Activated CD4-positive, alpha-beta memory T cell treated with anti-CD3 and anti-CD28 coated beads for 36 hours (primary cell): ENCODE results near the gene C16orf90. TPM values are rescaled to one million over a fixed set of nuclear protein-coding genes. Genes with fewer than 3 reads are reported as not detected.

Experiments used
- CTCF ChIA-PET: fragments of 350-600 bp; sonication (Branson Sonifier 250); formaldehyde crosslinking; loops from one replicate; lab custom pipeline; 2021; ENCODE audit warnings: antibody characterized with exemption, inconsistent platforms; lab: Charles Lee
- POLR2A ChIA-PET: fragments of 350-600 bp; sonication (Branson Sonifier 250); formaldehyde crosslinking; loops from one replicate; lab custom pipeline; 2021; ENCODE audit warnings: antibody characterized with exemption; lab: Charles Lee
- DNase-seq: peaks from one replicate; pipeline ENCODE4 v3.0.0-alpha.2; 2020
- H3K27ac Mint-ChIP-seq: one replicate; pipeline ENCODE4 v1.8.0; 2021; ENCODE audit warnings: mixed read lengths
- H3K27me3 Mint-ChIP-seq: one replicate; pipeline ENCODE4 v1.8.0; 2021; ENCODE audit warnings: mixed read lengths
- H3K36me3 Mint-ChIP-seq: one replicate; pipeline ENCODE4 v1.8.0; 2021; ENCODE audit warnings: mixed read lengths
- H3K4me1 Mint-ChIP-seq: one replicate; pipeline ENCODE4 v1.8.0; 2021; ENCODE audit warnings: low read depth, mixed read lengths
- H3K4me3 Mint-ChIP-seq: one replicate; pipeline ENCODE4 v1.8.0; 2021; ENCODE audit warnings: mild to moderate bottlenecking, mixed read lengths
- H3K9me3 Mint-ChIP-seq: one replicate; pipeline ENCODE4 v1.8.0; 2021; ENCODE audit warnings: mixed read lengths
- intact Hi-C: fragments of 100-400 bp; cut with micrococcal nuclease; formaldehyde crosslinking; loops from one replicate; pipeline ENCODE4 v1.15.1; 2023
- microRNA-seq: library from miRNA; unstranded; fragments of <30 nt; microRNA quantifications from one replicate; pipeline ENCODE4 v1.2.0, GENCODE V29; 2022; ENCODE audit warnings: borderline number of aligned reads, borderline microRNAs expressed, borderline replicate concordance
- total RNA-seq, 2 experiments: library from RNA; stranded (reverse); gene quantifications; one replicate each; pipeline ENCODE4 v1.2.3, GENCODE V29; 2021

The C16orf90 gene
- total RNA-seq, 2 experiments from 2014 or later: not detected

GRCh38 chr16:3457434-3458252, 37.6 kb downstream of the C16orf90 start:
- CTCF ChIA-PET: interaction anchor here (0.6 to 1.4 kb wide), 7 partner anchors 13 to 454 kb away, joined by 3 to 6 read pairs (median 3); partner anchors contain the start of genes ZNF174 and ZSCAN32
- peak overlapping the region; percentile 90 for H3K27ac Mint-ChIP-seq
- DNase-seq: peak; percentile 92
- no peaks in the 10 kb centered on the region for H3K9me3 Mint-ChIP-seq
- no peaks in the 10 kb centered on the region for H3K27me3 Mint-ChIP-seq
- H3K36me3 Mint-ChIP-seq: no peaks in the 10 kb centered on the region
- POLR2A ChIA-PET: interaction anchor here (0.5 to 1.4 kb wide), 6 partner anchors 13 to 310 kb away, joined by 3 to 10 read pairs (median 4); partner anchors contain the start of genes NAA60, ZNF174, ZNF597 and ZSCAN32
- peaks cover 41% of the 10 kb centered on the region for H3K4me1 Mint-ChIP-seq
- intact Hi-C loops: loop anchor here (1.0 to 5.0 kb wide), 4 partner anchors 13 to 285 kb away; partner anchors contain the start of gene ZNF263
- H3K4me3 Mint-ChIP-seq: peak overlapping the region; percentile 80

GRCh38 chr16:3454631-3455147, 40.6 kb downstream of the C16orf90 start:
- CTCF ChIA-PET: no interaction called here

GRCh38 chr16:3454093-3454492, 41.2 kb downstream of the C16orf90 start:
- ChIA-PET CTCF (no interaction called here), POLR2A (interaction anchor here (1.4 kb wide), 1 partner anchor 52 kb away, joined by 5 read pairs; the partner anchor contains the start of gene ZNF174)
- DNase-seq: no peak
- Mint-ChIP-seq H3K36me3 (peaks cover 3% of the 10 kb centered on the region), H3K4me3 (no peak overlapping the region), H3K4me1 (peaks cover 14% of the 10 kb centered on the region), H3K27ac (no peak overlapping the region), H3K27me3 (no peaks in the 10 kb centered on the region), H3K9me3 (no peaks in the 10 kb centered on the region)
- intact Hi-C loops: no loop called here

More at GRCh38 chr16:3454631-3455147, 40.6 kb downstream of the C16orf90 start:
- no peak for DNase-seq
- H3K27me3 Mint-ChIP-seq: no peaks in the 10 kb centered on the region
- no peak overlapping the region for H3K4me3 Mint-ChIP-seq
- no peaks in the 10 kb centered on the region for H3K9me3 Mint-ChIP-seq
- POLR2A ChIA-PET: interaction anchor here (1.4 kb wide), 1 partner anchor 53 kb away, joined by 5 read pairs; the partner anchor contains the start of gene ZNF174
- H3K27ac Mint-ChIP-seq: no peak overlapping the region
- peaks cover 20% of the 10 kb centered on the region for H3K4me1 Mint-ChIP-seq
- peaks cover 2% of the 10 kb centered on the region for H3K36me3 Mint-ChIP-seq
- intact Hi-C loops: loop anchor here (5.0 kb wide), 2 partner anchors 172 to 282 kb away; partner anchors contain the start of gene ZNF263

GRCh38 chr16:3444032-3444388, 51.3 kb downstream of the C16orf90 start:
- peaks cover 10% of the 10 kb centered on the region for H3K9me3 Mint-ChIP-seq
- peak overlapping the region; percentile 95 for H3K27ac Mint-ChIP-seq
- POLR2A ChIA-PET: interaction anchor here (0.6 to 2.5 kb wide), 4 partner anchors 13 to 280 kb away, joined by 3 to 10 read pairs (median 6); partner anchors contain the start of genes ZNF174 and ZSCAN32
- intact Hi-C loops: loop anchor here (1.0 kb wide), 2 partner anchors 13 to 56 kb away; no protein-coding TSS in a partner anchor
- no peaks in the 10 kb centered on the region for H3K27me3 Mint-ChIP-seq
- H3K36me3 Mint-ChIP-seq: peaks cover 27% of the 10 kb centered on the region
- CTCF ChIA-PET: interaction anchor here (0.7 to 1.4 kb wide), 5 partner anchors 13 to 56 kb away, joined by 3 to 8 read pairs (median 4); partner anchors contain the start of genes ZNF174 and ZSCAN32
- peak overlapping the region; percentile 97 for H3K4me3 Mint-ChIP-seq
- DNase-seq: peak; percentile 69
- H3K4me1 Mint-ChIP-seq: peaks cover 15% of the 10 kb centered on the region

Small RNA genes lying within 50 kb of the gene (microRNA-seq; reads per million reads assigned to microRNA genes)
- gene MIR6126: not detected

Other genes starting within 250 kb of the C16orf90 start
- gene MEFV, start 238.9 kb downstream of the C16orf90 start, total RNA-seq: under 1 TPM; 0.07 to 0.17 TPM
- gene ZNF263, start 212.0 kb downstream of the C16orf90 start, total RNA-seq: 10 to 100 TPM; 13.2 to 13.5 TPM
- gene TIGD7, start 190.1 kb downstream of the C16orf90 start, total RNA-seq: 1 to 10 TPM; 3.3 to 3.4 TPM
- gene ZNF75A, start 190.0 kb downstream of the C16orf90 start, total RNA-seq: 10 to 100 TPM; 19.3 to 20.0 TPM
- gene OR2C1, start 139.6 kb downstream of the C16orf90 start, total RNA-seq: not detected
- gene ZSCAN32, start 94.5 kb downstream of the C16orf90 start, total RNA-seq: 10 to 100 TPM; 10.9 to 11.9 TPM
- 1 to 10 TPM; 6.0 to 7.3 TPM for gene ZNF174, start 94.3 kb downstream of the C16orf90 start, total RNA-seq
- gene ZNF597, start 52.0 kb downstream of the C16orf90 start, total RNA-seq: 1 to 10 TPM; 1.6 to 2.1 TPM
- 10 to 100 TPM; 26.9 to 34.1 TPM for gene NAA60, start 51.8 kb downstream of the C16orf90 start, total RNA-seq
- 10 to 100 TPM; 17.6 to 21.0 TPM for gene CLUAP1, start 5.5 kb upstream of the C16orf90 start, total RNA-seq
- gene NLRC3, start 81.9 kb upstream of the C16orf90 start, total RNA-seq: 10 to 100 TPM; 25.9 to 28.4 TPM
- 10 to 100 TPM; 13.4 to 15.3 TPM for gene SLX4, start 116.1 kb upstream of the C16orf90 start, total RNA-seq
- 10 to 100 TPM; 11.4 to 14.3 TPM for gene DNASE1, start 159.2 kb upstream of the C16orf90 start, total RNA-seq
- 100 to 1,000 TPM; 277 to 282 TPM for gene TRAP1, start 222.0 kb upstream of the C16orf90 start, total RNA-seq